Suprapubic skin (tissue), 4 donors: Measurements from ENCODE around the gene CEL. TPM values are rescaled to one million over a fixed set of nuclear protein-coding genes. Genes with fewer than 3 reads are reported as not detected.

Experiments
- DNase-seq, 2 donors: peaks; one replicate each; pipeline ENCODE4 v3.0.0-alpha.2; 2019; ENCODE audit warnings: low spot score in 2 of 2
- H3K27ac ChIP-seq: fragments of 200-600 bp; sonication (generic); one replicate; pipeline ENCODE4 v1.5.1; 2019
- H3K27me3 ChIP-seq: fragments of 200-600 bp; sonication (generic); one replicate; pipeline ENCODE4 v1.5.1; 2019
- H3K36me3 ChIP-seq: fragments of 200-600 bp; sonication (generic); one replicate; pipeline ENCODE4 v1.5.1; 2019
- H3K4me1 ChIP-seq: fragments of 200-600 bp; sonication (generic); one replicate; pipeline ENCODE4 v1.5.1; 2019
- H3K4me3 ChIP-seq: fragments of 200-600 bp; sonication (generic); one replicate; pipeline ENCODE4 v1.5.1; 2019; ENCODE audit warnings: mild to moderate bottlenecking
- H3K9me3 ChIP-seq: fragments of 200-600 bp; sonication (generic); one replicate; pipeline ENCODE4 v1.5.1; 2019
- CTCF ChIP-seq, 2 donors: fragments of 200-600 bp in 1 of 2; fragments of 450-650 bp in 1 of 2; sonication (generic) in 1 of 2; IDR thresholded peaks; one replicate each; pipeline ENCODE4 v1.5.1; 2016 to 2019; ENCODE audit warnings: antibody characterized with exemption in 2 of 2, mild to moderate bottlenecking in 1 of 2, moderate library complexity in 1 of 2
- EP300 ChIP-seq: sonication (generic); formaldehyde crosslinking; IDR thresholded peaks from one replicate; pipeline ENCODE4 v1.6.1; 2017; ENCODE audit warnings: antibody characterized with exemption
- POLR2A ChIP-seq, 2 donors: fragments of 450-650 bp; IDR thresholded peaks; one replicate each; pipeline ENCODE4 v1.6.1; 2017; ENCODE audit warnings: antibody characterized with exemption in 2 of 2, mild to moderate bottlenecking in 2 of 2, moderate library complexity in 2 of 2
- POLR2AphosphoS5 ChIP-seq, 3 donors: sonication (generic); formaldehyde crosslinking; IDR thresholded peaks; one replicate each; pipeline ENCODE4 v1.6.1; 2017; ENCODE audit warnings: antibody characterized with exemption in 3 of 3
- WGBS: methylation state at CpG from one replicate; pipeline ENCODE4 v1.1.5; 2018; 5-methylcytosine and 5-hydroxymethylcytosine counted together
- total RNA-seq, 4 donors: library from RNA; depleted of rRNA; stranded (reverse); fragments of >200 nt; gene quantifications; one replicate each; pipeline ENCODE4 v1.1.0, GENCODE V29; 2016

Gene CEL
- total RNA-seq, 4 donors from 2014 or later = 5.2 to 10.7 (median 5.9) TPM

- Histone ChIP-seq H3K4me1 (peaks cover 94% of the 10 kb centered on the region), H3K9me3 (no peaks in the 10 kb centered on the region), H3K36me3 (no peaks in the 10 kb centered on the region), H3K27ac (peak overlapping the region; percentile 98), H3K4me3 (peak overlapping the region; percentile 93), H3K27me3 (no peaks in the 10 kb centered on the region)
- peak in 1 of 2 donors; percentile 83 for DNase-seq
- WGBS = 38% methylated on average over 8 of the region's 18 CpGs
- TF ChIP-seq CTCF (IDR thresholded peaks at IDR 0.05) (no peak), POLR2AphosphoS5 (IDR thresholded peaks at IDR 0.05) (no peak), POLR2A (IDR thresholded peaks at IDR 0.05) (no peak), EP300 (no peak)
Measured at GRCh38 chr9:133117271-133118178, 55.7 kb downstream of the CEL start.

- Histone ChIP-seq H3K36me3 (no peaks in the 10 kb centered on the region), H3K9me3 (no peaks in the 10 kb centered on the region), H3K27me3 (no peaks in the 10 kb centered on the region), H3K4me1 (peaks cover 94% of the 10 kb centered on the region), H3K27ac (peak overlapping the region; percentile 98), H3K4me3 (peak overlapping the region; percentile 93)
- 64% methylated on average over 3 of the region's 3 CpGs for WGBS
- TF ChIP-seq POLR2AphosphoS5 (IDR thresholded peaks at IDR 0.05) (no peak), CTCF (IDR thresholded peaks at IDR 0.05) (no peak), POLR2A (IDR thresholded peaks at IDR 0.05) (no peak), EP300 (no peak)
- DNase-seq = peak in 1 of 2 donors; percentile 63
Measured at GRCh38 chr9:133118179-133118520, 56.4 kb downstream of the CEL start.

GRCh38 chr9:133118568-133118967, 56.8 kb downstream of the CEL start:
- 47% methylated on average over 3 of the region's 3 CpGs for WGBS
- no peaks in the 10 kb centered on the region for H3K27me3 ChIP-seq
- peak overlapping the region; percentile 93 for H3K4me3 ChIP-seq
- no peaks in the 10 kb centered on the region for H3K36me3 ChIP-seq
- peaks cover 94% of the 10 kb centered on the region for H3K4me1 ChIP-seq
- H3K27ac ChIP-seq = peak overlapping the region; percentile 98
- TF ChIP-seq EP300 (no peak), POLR2AphosphoS5 (IDR thresholded peaks at IDR 0.05) (no peak), CTCF (IDR thresholded peaks at IDR 0.05) (no peak), POLR2A (IDR thresholded peaks at IDR 0.05) (no peak)
- peak in 1 of 2 donors; percentile 70 for DNase-seq
- no peaks in the 10 kb centered on the region for H3K9me3 ChIP-seq

GRCh38 chr9:133119103-133119845, 57.5 kb downstream of the CEL start:
- H3K36me3 ChIP-seq = no peaks in the 10 kb centered on the region
- H3K9me3 ChIP-seq = no peaks in the 10 kb centered on the region
- H3K4me1 ChIP-seq = peaks cover 88% of the 10 kb centered on the region
- peak overlapping the region; percentile 98 for H3K27ac ChIP-seq
- peak in 1 of 2 donors; percentile 87 for DNase-seq
- no peaks in the 10 kb centered on the region for H3K27me3 ChIP-seq
- peak overlapping the region; percentile 93 for H3K4me3 ChIP-seq
- TF ChIP-seq CTCF (IDR thresholded peaks at IDR 0.05) (no peak), EP300 (no peak), POLR2AphosphoS5 (IDR thresholded peaks at IDR 0.05) (no peak), POLR2A (IDR thresholded peaks at IDR 0.05) (no peak)
- 4% methylated on average over 18 of the region's 21 CpGs for WGBS
